ENCODE results near the gene MARK1. TPM values are rescaled to one million over a fixed set of nuclear protein-coding genes. Genes with fewer than 3 reads are reported as not detected.

Gene MARK1
- under 1 TPM in 2 of 3 donors, not detected in 1; 0.05 TPM for total RNA-seq

GRCh38 chr1:220527908-220528678, at the start of gene MARK1:
MARK1 (plus strand) TSS chr1:220528136; CDS start chr1:220528823, 687 bp downstream.
- Mint-ChIP-seq H3K9me3 (no peaks in the 10 kb centered on the region), H3K4me1 (ENCODE audit: low read depth) (peaks cover 14% of the 10 kb centered on the region), H3K36me3 (ENCODE audit: insufficient read depth) (no peaks in the 10 kb centered on the region), H3K27me3 (ENCODE audit: low read depth) (peaks cover 69% of the 10 kb centered on the region), H3K4me3 (peak within 1 kb of the TSS; percentile 65)
- peak; percentile 69 to 83 for ATAC-seq
- DNase-seq: no peak

GRCh38 chr1:220483700-220484099, 44.2 kb upstream of the MARK1 start:
- no peak overlapping the region for H3K4me3 Mint-ChIP-seq
- no peaks in the 10 kb centered on the region for H3K9me3 Mint-ChIP-seq
- no peaks in the 10 kb centered on the region for H3K27me3 Mint-ChIP-seq (ENCODE audit: low read depth)

GRCh38 chr1:220484135-220484534, 43.8 kb upstream of the MARK1 start:
- no peaks in the 10 kb centered on the region for H3K36me3 Mint-ChIP-seq (ENCODE audit: insufficient read depth)
- peaks cover 2% of the 10 kb centered on the region for H3K27me3 Mint-ChIP-seq (ENCODE audit: low read depth)
- DNase-seq: no peak
- H3K4me3 Mint-ChIP-seq: no peak overlapping the region
- no peaks in the 10 kb centered on the region for H3K9me3 Mint-ChIP-seq
- no peak for ATAC-seq
- no peaks in the 10 kb centered on the region for H3K4me1 Mint-ChIP-seq (ENCODE audit: low read depth)

More at GRCh38 chr1:220483700-220484099, 44.2 kb upstream of the MARK1 start:
- no peak for DNase-seq
- Mint-ChIP-seq H3K4me1 (ENCODE audit: low read depth) (no peaks in the 10 kb centered on the region), H3K36me3 (ENCODE audit: insufficient read depth) (no peaks in the 10 kb centered on the region)
- ATAC-seq: no peak

GRCh38 chr1:220485131-220485530, 42.8 kb upstream of the MARK1 start:
- no peak for ATAC-seq
- DNase-seq: no peak
- no peak overlapping the region for H3K4me3 Mint-ChIP-seq
- no peaks in the 10 kb centered on the region for H3K4me1 Mint-ChIP-seq (ENCODE audit: low read depth)
- H3K36me3 Mint-ChIP-seq (ENCODE audit: insufficient read depth): no peaks in the 10 kb centered on the region
- H3K9me3 Mint-ChIP-seq: no peaks in the 10 kb centered on the region
- H3K27me3 Mint-ChIP-seq (ENCODE audit: low read depth): peaks cover 7% of the 10 kb centered on the region

GRCh38 chr1:220485791-220486190, 42.1 kb upstream of the MARK1 start:
- no peak for DNase-seq
- Mint-ChIP-seq H3K9me3 (no peaks in the 10 kb centered on the region), H3K27me3 (ENCODE audit: low read depth) (peaks cover 7% of the 10 kb centered on the region), H3K4me1 (ENCODE audit: low read depth) (no peaks in the 10 kb centered on the region), H3K4me3 (no peak overlapping the region), H3K36me3 (ENCODE audit: insufficient read depth) (no peaks in the 10 kb centered on the region)
- ATAC-seq: no peak

GRCh38 chr1:220487297-220487820, 40.6 kb upstream of the MARK1 start:
- DNase-seq (no peak), ATAC-seq (peak; percentile 23 to 48)
- Mint-ChIP-seq H3K9me3 (no peaks in the 10 kb centered on the region), H3K4me3 (no peak overlapping the region), H3K36me3 (ENCODE audit: insufficient read depth) (no peaks in the 10 kb centered on the region), H3K27me3 (ENCODE audit: low read depth) (peaks cover 7% of the 10 kb centered on the region), H3K4me1 (ENCODE audit: low read depth) (no peaks in the 10 kb centered on the region)

GRCh38 chr1:220491891-220492290, 36.0 kb upstream of the MARK1 start:
- H3K27me3 Mint-ChIP-seq (ENCODE audit: low read depth): peaks cover 17% of the 10 kb centered on the region
- H3K9me3 Mint-ChIP-seq: no peaks in the 10 kb centered on the region
- H3K4me1 Mint-ChIP-seq (ENCODE audit: low read depth): no peaks in the 10 kb centered on the region
- H3K36me3 Mint-ChIP-seq (ENCODE audit: insufficient read depth): no peaks in the 10 kb centered on the region
- no peak overlapping the region for H3K4me3 Mint-ChIP-seq
- DNase-seq (no peak), ATAC-seq (no peak)

- Mint-ChIP-seq H3K27me3 (ENCODE audit: low read depth) (peaks cover 14% of the 10 kb centered on the region), H3K9me3 (no peaks in the 10 kb centered on the region), H3K4me3 (no peak overlapping the region), H3K4me1 (ENCODE audit: low read depth) (no peaks in the 10 kb centered on the region), H3K36me3 (ENCODE audit: insufficient read depth) (no peaks in the 10 kb centered on the region)
- ATAC-seq (no peak), DNase-seq (no peak)
Measured at GRCh38 chr1:220497220-220497947, 30.6 kb upstream of the MARK1 start.

- peaks cover 14% of the 10 kb centered on the region for H3K27me3 Mint-ChIP-seq (ENCODE audit: low read depth)
- H3K4me3 Mint-ChIP-seq: no peak overlapping the region
- ATAC-seq: no peak
- no peaks in the 10 kb centered on the region for H3K4me1 Mint-ChIP-seq (ENCODE audit: low read depth)
- H3K36me3 Mint-ChIP-seq (ENCODE audit: insufficient read depth): no peaks in the 10 kb centered on the region
- DNase-seq: no peak
- no peaks in the 10 kb centered on the region for H3K9me3 Mint-ChIP-seq
Measured at GRCh38 chr1:220498188-220498587, 29.7 kb upstream of the MARK1 start.

GRCh38 chr1:220500372-220500771, 27.6 kb upstream of the MARK1 start:
- DNase-seq (no peak), ATAC-seq (no peak)
- no peaks in the 10 kb centered on the region for H3K4me1 Mint-ChIP-seq (ENCODE audit: low read depth)
- peaks cover 12% of the 10 kb centered on the region for H3K27me3 Mint-ChIP-seq (ENCODE audit: low read depth)
- no peak overlapping the region for H3K4me3 Mint-ChIP-seq
- H3K9me3 Mint-ChIP-seq: no peaks in the 10 kb centered on the region
- H3K36me3 Mint-ChIP-seq (ENCODE audit: insufficient read depth): no peaks in the 10 kb centered on the region

GRCh38 chr1:220504329-220504728, 23.6 kb upstream of the MARK1 start:
- no peaks in the 10 kb centered on the region for H3K36me3 Mint-ChIP-seq (ENCODE audit: insufficient read depth)
- no peaks in the 10 kb centered on the region for H3K9me3 Mint-ChIP-seq
- H3K4me1 Mint-ChIP-seq (ENCODE audit: low read depth): no peaks in the 10 kb centered on the region
- no peak overlapping the region for H3K4me3 Mint-ChIP-seq
- DNase-seq (no peak), ATAC-seq (no peak)
- peaks cover 4% of the 10 kb centered on the region for H3K27me3 Mint-ChIP-seq (ENCODE audit: low read depth)

GRCh38 chr1:220507085-220507484, 20.9 kb upstream of the MARK1 start:
- Mint-ChIP-seq H3K4me1 (ENCODE audit: low read depth) (no peaks in the 10 kb centered on the region), H3K9me3 (no peaks in the 10 kb centered on the region), H3K4me3 (no peak overlapping the region), H3K36me3 (ENCODE audit: insufficient read depth) (no peaks in the 10 kb centered on the region), H3K27me3 (ENCODE audit: low read depth) (peaks cover 10% of the 10 kb centered on the region)
- no peak for DNase-seq
- ATAC-seq: no peak

- no peaks in the 10 kb centered on the region for H3K9me3 Mint-ChIP-seq
- H3K4me1 Mint-ChIP-seq (ENCODE audit: low read depth): no peaks in the 10 kb centered on the region
- no peak for ATAC-seq
- peaks cover 6% of the 10 kb centered on the region for H3K27me3 Mint-ChIP-seq (ENCODE audit: low read depth)
- H3K36me3 Mint-ChIP-seq (ENCODE audit: insufficient read depth): no peaks in the 10 kb centered on the region
- no peak for DNase-seq
- no peak overlapping the region for H3K4me3 Mint-ChIP-seq
Measured at GRCh38 chr1:220511179-220511578, 16.8 kb upstream of the MARK1 start.

- ATAC-seq (no peak), DNase-seq (no peak)
- Mint-ChIP-seq H3K36me3 (ENCODE audit: insufficient read depth) (no peaks in the 10 kb centered on the region), H3K9me3 (no peaks in the 10 kb centered on the region), H3K4me3 (no peak overlapping the region), H3K27me3 (ENCODE audit: low read depth) (peaks cover 6% of the 10 kb centered on the region), H3K4me1 (ENCODE audit: low read depth) (no peaks in the 10 kb centered on the region)
Measured at GRCh38 chr1:220511785-220512184, 16.2 kb upstream of the MARK1 start.

- Mint-ChIP-seq H3K27me3 (ENCODE audit: low read depth) (peaks cover 14% of the 10 kb centered on the region), H3K4me1 (ENCODE audit: low read depth) (no peaks in the 10 kb centered on the region), H3K9me3 (no peaks in the 10 kb centered on the region), H3K36me3 (ENCODE audit: insufficient read depth) (no peaks in the 10 kb centered on the region), H3K4me3 (no peak overlapping the region)
- DNase-seq (no peak), ATAC-seq (no peak)
Measured at GRCh38 chr1:220513834-220514233, 14.1 kb upstream of the MARK1 start.

Measured in activated T-cell treated with anti-CD3 and anti-CD28 coated beads, Interleukin-2, amount 50 U/mL, for 4 hours (primary cell).